ENCODE results near the gene PRAC2. TPM values are rescaled to one million over a fixed set of nuclear protein-coding genes. Genes with fewer than 3 reads are reported as not detected.

Gene PRAC2
- total and polyA plus RNA-seq, 2 of the 13 experiments (the other 11 are each of a cell fraction or from before 2014, with no cell fraction given) = not detected

- TF ChIP-seq ZNF414 (CRISPR knock-in tag; IDR thresholded peaks at IDR 0.05) (no peak), ZNF850 (CRISPR knock-in tag; conservative IDR thresholded peaks at IDR 0.05) (no peak)
Observed at GRCh38 chr17:48693178-48693577, 29.8 kb upstream of the PRAC2 start (continued).

- H3K4me1 ChIP-seq (ENCODE audit: insufficient read depth, low read length) = no peaks in the 10 kb centered on the region
- FAIRE-seq (no peak), DNase-seq (ENCODE audit: low spot score) (no peak), ATAC-seq (no peak)
- peaks cover 5 to 61% of the 10 kb centered on the region in 2 experiments; a peak in 4 of 5 replicates for H3K27me3 ChIP-seq (ENCODE audit: control insufficient read depth in 1 of 2, insufficient read depth in 2 of 2, low read length in 2 of 2)
- no peak overlapping the region for H3K4me3 ChIP-seq (replicated peaks in 1 of 3; ENCODE audit: insufficient read depth in 1 of 3, low read depth in 2 of 3, low read length in 3 of 3)
- H3K36me3 ChIP-seq (replicated peaks in 1 of 2; ENCODE audit: control insufficient read depth in 1 of 2, insufficient read depth in 2 of 2, low read length in 2 of 2) = no peaks in the 10 kb centered on the region
- no peaks in the 10 kb centered on the region for H3K79me2 ChIP-seq (ENCODE audit: insufficient read depth, low read length)
- no peak overlapping the region for H3K9ac ChIP-seq (ENCODE audit: insufficient read depth, low read depth, low read length)
- no peak overlapping the region for H3K4me2 ChIP-seq (ENCODE audit: low read depth, low read length)
- no peak overlapping the region for H3K27ac ChIP-seq (ENCODE audit: extremely low read length, insufficient read depth, low read length)
- no peaks in the 10 kb centered on the region for H4K20me1 ChIP-seq (ENCODE audit: insufficient read depth, low read length)
- in situ Hi-C loops (cut with HindIII; ENCODE audit: extremely low pct_ligation_motif_present, low pct_unique_long_range_greater_than_20kb) = no loop called here
- intact Hi-C loops (cut with micrococcal nuclease; ENCODE audit: unreplicated experiment) = no loop called here
- WGBS (ENCODE audit: low lambda C conversion rate) = 46% methylated on average over 10 of the region's 10 CpGs
- ChIA-PET CTCF (ENCODE audit: low intra/inter-chr PET ratio, low total read pairs) (no interaction called here), POLR2A (no interaction called here)
- no TSS peak for BruUV-seq (replicated peaks)
- no peak overlapping the region for H2AFZ ChIP-seq (ENCODE audit: low read length)
- no peaks in the 10 kb centered on the region for H3K9me3 ChIP-seq (ENCODE audit: low read length)
- TF ChIP-seq ZNF710 (CRISPR knock-in tag; IDR thresholded peaks at IDR 0.05; ENCODE audit: borderline replicate concordance) (no peak), NFIB (CRISPR knock-in tag; IDR thresholded peaks at IDR 0.05; ENCODE audit: borderline replicate concordance) (no peak), ZMAT3 (CRISPR knock-in tag; conservative IDR thresholded peaks at IDR 0.05) (no peak), GPBP1L1 (CRISPR knock-in tag; IDR thresholded peaks at IDR 0.05) (no peak), ZNF670 (CRISPR knock-in tag; IDR thresholded peaks at IDR 0.05; ENCODE audit: borderline replicate concordance) (no peak), ZNF362 (CRISPR knock-in tag; IDR thresholded peaks at IDR 0.05; ENCODE audit: borderline replicate concordance) (no peak), ZNF672 (CRISPR knock-in tag; IDR thresholded peaks at IDR 0.05) (no peak), MZF1 (CRISPR knock-in tag; IDR thresholded peaks at IDR 0.05; ENCODE audit: borderline replicate concordance) (no peak), MLLT10 (CRISPR knock-in tag; IDR thresholded peaks at IDR 0.05) (no peak), MAFK (conservative IDR thresholded peaks at IDR 0.05 in 1 of 2, IDR thresholded peaks at IDR 0.05 in 1 of 2; ENCODE audit: low read length in 2 of 2) (no peak), ZBTB42 (CRISPR knock-in tag; IDR thresholded peaks at IDR 0.05) (no peak), ZNF746 (CRISPR knock-in tag; IDR thresholded peaks at IDR 0.05) (no peak), ZNF792 (CRISPR knock-in tag; IDR thresholded peaks at IDR 0.05) (no peak)
Observed at GRCh38 chr17:48701864-48702532, 21.0 kb upstream of the PRAC2 start.

All from HepG2 (cell line).